Uterus (tissue), 4 donors: ENCODE results near the gene TSPO. TPM values are rescaled to one million over a fixed set of nuclear protein-coding genes. Genes with fewer than 3 reads are reported as not detected.

Experiments
- DNase-seq, 2 donors: peaks; one replicate each; pipeline ENCODE4 v3.0.0-alpha.2; 2019 to 2020
- H3K27ac ChIP-seq, 2 donors: fragments of 200-600 bp; sonication (generic); 1 replicate in 1 of 2; 2 replicates in 1 of 2; pipeline ENCODE4 v1.5.1; 2016 to 2018
- H3K27me3 ChIP-seq, 2 donors: fragments of 200-600 bp; sonication (generic); one replicate each; pipeline ENCODE4 v1.5.1; 2018 to 2019; ENCODE audit warnings: control low read depth in 1 of 2
- H3K36me3 ChIP-seq, 2 donors: fragments of 200-600 bp; sonication (generic); one replicate each; pipeline ENCODE4 v1.5.1; 2019; ENCODE audit warnings: control low read depth in 1 of 2
- H3K4me1 ChIP-seq, 2 donors: fragments of 200-600 bp; sonication (generic); one replicate each; pipeline ENCODE4 v1.5.1; 2018 to 2019; ENCODE audit warnings: control low read depth in 1 of 2
- H3K4me3 ChIP-seq, 2 donors: fragments of 200-600 bp; sonication (generic); 1 replicate in 1 of 2; 2 replicates in 1 of 2; pipeline ENCODE4 v1.5.1; 2018 to 2019; ENCODE audit warnings: mild to moderate bottlenecking in 1 of 2
- H3K9me3 ChIP-seq, 2 donors: fragments of 200-600 bp; sonication (generic); one replicate each; pipeline ENCODE4 v1.5.1; 2019; ENCODE audit warnings: control low read depth in 1 of 2
- POLR2A ChIP-seq, 2 donors: fragments of 450-650 bp; IDR thresholded peaks; one replicate each; pipeline ENCODE4 v1.6.1; 2016; ENCODE audit warnings: antibody characterized with exemption in 2 of 2, mild to moderate bottlenecking in 1 of 2, moderate library complexity in 1 of 2
- intact Hi-C: fragments of 100-400 bp; cut with DNase I; formaldehyde crosslinking; loops from one replicate; pipeline ENCODE4 v1.15.1; 2023; ENCODE audit warnings: low total_unique reads
- total RNA-seq, 4 donors: library from RNA; depleted of rRNA in 3 of 4; stranded (reverse); fragments of >200 nt in 3 of 4; gene quantifications; one replicate each; pipeline versions ENCODE4 v1.1.0 to v1.2.4, GENCODE V29; 2014 to 2023
- TF ChIP-seq, protein P1 (sequence below), 4 experiments: fragments of 200-600 bp in 2 of 4; fragments of 450-650 bp in 2 of 4; sonication (generic) in 2 of 4; IDR thresholded peaks; one replicate each; pipeline ENCODE4 v1.5.1; 2016 to 2019; ENCODE audit warnings: antibody characterized with exemption in 4 of 4, mild to moderate bottlenecking in 2 of 4, moderate library complexity in 1 of 4
- donor health status: DM: yes; HTN: yes; CAD: no.

TSPO gene
- total RNA-seq, 4 donors from 2014 or later, result 73.7 to 267 (median 148) TPM

DNA sequence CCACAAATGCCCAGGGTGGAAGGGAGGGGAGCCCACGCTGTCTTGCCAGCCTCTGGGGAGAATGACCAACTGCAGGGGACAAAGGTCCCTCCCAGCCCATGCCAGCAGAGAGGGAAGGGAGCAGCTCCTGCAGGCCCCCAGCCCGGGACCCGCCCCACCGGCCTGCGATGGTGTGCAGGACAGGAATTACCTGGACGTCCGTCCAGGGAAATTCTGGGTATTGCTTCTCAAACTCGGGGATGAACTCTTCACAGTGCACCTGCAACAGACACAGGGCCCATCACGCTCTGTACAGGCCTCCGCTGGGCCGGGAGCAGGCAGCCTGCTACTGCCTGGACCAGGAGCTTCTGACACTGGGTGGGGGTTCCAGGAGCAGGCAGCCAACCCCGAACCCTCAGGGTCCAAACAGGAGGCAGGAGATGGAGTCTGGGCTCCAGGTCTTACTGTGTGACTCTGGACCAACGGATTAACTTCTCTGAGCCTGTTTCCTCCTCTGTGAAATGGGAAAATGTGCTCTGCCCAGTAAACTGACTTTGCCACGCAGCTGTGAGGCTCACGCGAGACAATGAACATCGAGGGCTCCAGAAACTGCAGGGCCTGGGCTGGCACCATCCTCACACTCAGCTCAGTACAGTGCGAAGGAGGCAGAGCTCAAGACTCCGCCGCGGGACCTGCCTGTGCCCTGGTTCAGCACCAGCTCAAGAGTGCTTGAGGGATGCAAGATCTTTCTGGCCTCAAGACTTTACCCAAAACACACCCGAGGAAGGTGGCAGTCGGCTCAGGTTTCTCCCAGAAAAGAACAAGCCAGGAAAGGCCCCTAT lies 18.2 kb downstream of the TSPO start:
- H3K36me3 ChIP-seq, result no peaks in the 10 kb centered on the region

DNA sequence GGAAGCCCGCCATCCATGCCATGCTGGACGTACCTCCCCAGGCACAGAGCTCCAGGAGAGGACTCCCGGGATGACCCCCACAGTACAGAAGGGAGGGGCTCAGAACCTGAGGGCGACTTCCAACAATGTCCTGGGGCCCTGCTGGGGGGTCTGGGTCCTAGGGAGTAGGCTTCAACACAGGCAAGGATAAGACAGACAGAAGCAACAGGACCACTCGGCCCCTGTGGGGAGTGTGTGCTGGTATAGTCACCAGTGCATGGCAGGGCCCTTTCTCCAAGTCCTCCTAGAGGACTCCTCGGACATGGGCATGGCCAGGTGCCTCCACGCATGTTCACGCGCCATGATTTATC lies 18.7 kb downstream of the TSPO start:
- no peaks in the 10 kb centered on the region for H3K9me3 ChIP-seq
- H3K4me1 ChIP-seq, result no peaks in the 10 kb centered on the region
- no peak overlapping the region for H3K4me3 ChIP-seq
- H3K27me3 ChIP-seq, result no peaks in the 10 kb centered on the region
- no peaks in the 10 kb centered on the region for H3K36me3 ChIP-seq
- intact Hi-C loops, result no loop called here
- H3K27ac ChIP-seq, result no peak overlapping the region
- no peak for DNase-seq
- TF ChIP-seq, protein P1, sequence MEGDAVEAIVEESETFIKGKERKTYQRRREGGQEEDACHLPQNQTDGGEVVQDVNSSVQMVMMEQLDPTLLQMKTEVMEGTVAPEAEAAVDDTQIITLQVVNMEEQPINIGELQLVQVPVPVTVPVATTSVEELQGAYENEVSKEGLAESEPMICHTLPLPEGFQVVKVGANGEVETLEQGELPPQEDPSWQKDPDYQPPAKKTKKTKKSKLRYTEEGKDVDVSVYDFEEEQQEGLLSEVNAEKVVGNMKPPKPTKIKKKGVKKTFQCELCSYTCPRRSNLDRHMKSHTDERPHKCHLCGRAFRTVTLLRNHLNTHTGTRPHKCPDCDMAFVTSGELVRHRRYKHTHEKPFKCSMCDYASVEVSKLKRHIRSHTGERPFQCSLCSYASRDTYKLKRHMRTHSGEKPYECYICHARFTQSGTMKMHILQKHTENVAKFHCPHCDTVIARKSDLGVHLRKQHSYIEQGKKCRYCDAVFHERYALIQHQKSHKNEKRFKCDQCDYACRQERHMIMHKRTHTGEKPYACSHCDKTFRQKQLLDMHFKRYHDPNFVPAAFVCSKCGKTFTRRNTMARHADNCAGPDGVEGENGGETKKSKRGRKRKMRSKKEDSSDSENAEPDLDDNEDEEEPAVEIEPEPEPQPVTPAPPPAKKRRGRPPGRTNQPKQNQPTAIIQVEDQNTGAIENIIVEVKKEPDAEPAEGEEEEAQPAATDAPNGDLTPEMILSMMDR (IDR thresholded peaks at IDR 0.05), result no peak
- no peak for TF ChIP-seq POLR2A (IDR thresholded peaks at IDR 0.05)

More for the DNA sequence above, 18.2 kb downstream of the TSPO start:
- no peak overlapping the region for H3K4me3 ChIP-seq
- intact Hi-C loops, result no loop called here
- no peaks in the 10 kb centered on the region for H3K27me3 ChIP-seq
- TF ChIP-seq POLR2A (IDR thresholded peaks at IDR 0.05), result no peak
- TF ChIP-seq, protein P1 (IDR thresholded peaks at IDR 0.05), result no peak
- no peak for DNase-seq
- H3K27ac ChIP-seq, result no peak overlapping the region
- no peaks in the 10 kb centered on the region for H3K4me1 ChIP-seq
- no peaks in the 10 kb centered on the region for H3K9me3 ChIP-seq

DNA sequence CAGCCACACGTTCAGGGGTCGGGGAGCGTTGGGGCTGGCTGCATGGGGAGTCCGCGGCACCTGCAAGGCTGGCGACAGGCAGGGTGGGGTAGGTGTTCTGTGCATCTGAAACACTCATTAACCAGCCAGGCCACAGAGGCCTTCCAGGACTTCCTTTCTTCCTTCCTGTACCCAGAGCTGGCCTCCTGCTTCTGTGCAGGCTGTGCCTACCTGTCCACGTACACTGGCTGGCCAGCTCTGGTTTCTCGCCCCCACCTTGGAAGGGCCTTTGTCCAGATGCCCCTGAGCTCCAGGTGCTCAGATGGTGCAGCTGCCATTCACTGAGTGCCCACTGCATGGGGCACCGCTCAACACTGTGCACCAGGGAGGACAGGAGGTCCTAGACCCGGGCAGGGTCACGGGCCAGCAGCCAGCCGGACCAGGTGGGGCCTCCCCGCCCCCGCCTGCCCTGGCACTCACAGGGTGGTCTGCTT lies 19.7 kb downstream of the TSPO start:
- H3K4me1 ChIP-seq, result no peaks in the 10 kb centered on the region
- no peak for DNase-seq
- H3K27ac ChIP-seq, result no peak overlapping the region
- H3K36me3 ChIP-seq, result no peaks in the 10 kb centered on the region
- H3K9me3 ChIP-seq, result no peaks in the 10 kb centered on the region
- TF ChIP-seq POLR2A (IDR thresholded peaks at IDR 0.05), result no peak
- TF ChIP-seq, protein P1 (IDR thresholded peaks at IDR 0.05), result no peak
- H3K4me3 ChIP-seq, result no peak overlapping the region
- intact Hi-C loops, result no loop called here
- H3K27me3 ChIP-seq, result no peaks in the 10 kb centered on the region

DNA sequence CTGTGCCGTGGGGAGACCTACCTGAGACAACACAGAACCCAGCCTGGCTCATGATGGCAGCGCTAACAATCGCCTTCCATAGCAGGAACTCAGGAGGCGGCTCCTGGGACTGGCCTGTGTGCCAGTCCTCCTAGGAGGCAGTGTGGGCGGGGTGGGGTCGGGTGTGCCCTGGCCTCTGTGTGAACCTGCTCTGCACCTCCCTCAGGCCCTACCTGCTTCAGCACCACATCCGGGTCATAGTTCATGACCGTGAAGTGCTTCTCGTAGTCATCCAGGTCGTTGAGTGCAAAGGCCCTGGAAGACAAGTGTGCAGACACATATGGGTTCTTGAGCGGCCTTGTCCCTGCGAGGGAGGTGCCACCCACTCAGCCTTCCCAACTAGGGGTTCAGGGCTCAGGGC lies 20.2 kb downstream of the TSPO start:
- Histone ChIP-seq H3K4me3 (no peak overlapping the region), H3K27ac (no peak overlapping the region), H3K9me3 (no peaks in the 10 kb centered on the region), H3K36me3 (no peaks in the 10 kb centered on the region), H3K27me3 (no peaks in the 10 kb centered on the region), H3K4me1 (no peaks in the 10 kb centered on the region)
- intact Hi-C loops, result no loop called here
- TF ChIP-seq POLR2A (IDR thresholded peaks at IDR 0.05), result no peak
- TF ChIP-seq, protein P1 (IDR thresholded peaks at IDR 0.05), result no peak
- DNase-seq, result no peak

DNA sequence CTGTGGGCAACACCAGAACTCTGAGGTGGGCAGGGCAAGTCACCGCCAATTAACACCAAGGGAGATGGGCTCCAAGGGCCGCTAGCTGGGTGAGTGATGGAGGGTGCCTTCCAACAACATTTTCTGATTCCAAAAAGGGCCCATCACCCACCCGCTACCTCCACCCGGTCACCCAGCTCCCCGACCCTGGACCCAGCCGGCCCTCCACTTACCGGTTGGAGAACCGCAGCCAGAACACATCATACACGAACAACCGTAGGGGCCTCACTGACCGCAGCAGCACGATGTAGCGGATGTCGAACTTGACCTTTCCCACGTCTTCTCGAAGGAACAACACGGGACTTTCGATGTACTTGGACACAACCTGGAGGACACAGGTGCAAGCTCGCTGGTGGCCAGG lies 20.8 kb downstream of the TSPO start:
- TF ChIP-seq, protein P1 (IDR thresholded peaks at IDR 0.05), result no peak
- no peak for TF ChIP-seq POLR2A (IDR thresholded peaks at IDR 0.05)
- intact Hi-C loops, result no loop called here
- Histone ChIP-seq H3K9me3 (no peaks in the 10 kb centered on the region), H3K27me3 (no peaks in the 10 kb centered on the region), H3K4me3 (no peak overlapping the region), H3K36me3 (no peaks in the 10 kb centered on the region), H3K4me1 (no peaks in the 10 kb centered on the region), H3K27ac (no peak overlapping the region)
- DNase-seq, result no peak
